Thoracic aorta (tissue), 2 donors: ENCODE measurements around the gene CDC37. TPM values are rescaled to one million over a fixed set of nuclear protein-coding genes. Genes with fewer than 3 reads are reported as not detected.
"Not testable (repeated sequence)": the region's sequence is repeated elsewhere in the genome, so short reads cannot be mapped to it uniquely, and the experiment has no call there.

Source experiments
- ATAC-seq: fragments of 150-250 bp; one replicate; pipeline ENCODE4 v1.8.0; 2017; ENCODE audit warnings: low read depth; ENCODE audit not compliant: insufficient number of reproducible peaks, low FRiP score
- DNase-seq: peaks from one replicate; pipeline ENCODE4 v3.0.0-alpha.2; 2020; ENCODE audit warnings: low spot score
- H3K27ac ChIP-seq, 2 donors: fragments of 200-600 bp; sonication (generic); 1 replicate in 1 of 2; 2 replicates in 1 of 2; pipeline ENCODE4 v1.5.1; 2016; ENCODE audit warnings: mild to moderate bottlenecking in 2 of 2, moderate library complexity in 2 of 2
- H3K27me3 ChIP-seq: fragments of 200-600 bp; sonication (generic); replicated peaks from 2 replicates; pipeline ENCODE4 v1.6.0; 2016; ENCODE audit warnings: mild to moderate bottlenecking; ENCODE audit not compliant: insufficient read depth
- H3K36me3 ChIP-seq: fragments of 200-600 bp; sonication (generic); one replicate; pipeline ENCODE4 v1.5.1; 2016
- H3K4me1 ChIP-seq, 2 donors: fragments of 200-600 bp; sonication (generic); 1 replicate in 1 of 2; 2 replicates in 1 of 2; pipeline versions ENCODE4 v1.5.1 to v1.6.0; 2016; ENCODE audit warnings: low read depth in 2 of 2, mild to moderate bottlenecking in 1 of 2; ENCODE audit not compliant: control insufficient read depth in 1 of 2
- H3K4me3 ChIP-seq: fragments of 200-600 bp; sonication (generic); 2 replicates; pipeline ENCODE4 v1.5.1; 2016; ENCODE audit warnings: mild to moderate bottlenecking
- H3K9me3 ChIP-seq: fragments of 200-600 bp; sonication (generic); 2 replicates; pipeline ENCODE4 v1.5.1; 2016
- CTCF ChIP-seq: fragments of 200-600 bp; sonication (generic); IDR thresholded peaks from one replicate; pipeline ENCODE4 v1.5.1; 2019; ENCODE audit warnings: antibody characterized with exemption
- total RNA-seq, 2 donors: library from RNA; depleted of rRNA; stranded (reverse); fragments of >200 nt; gene quantifications; one replicate each; pipeline versions ENCODE4 v1.1.0 to v1.2.3, GENCODE V29; 2016

CDC37 gene
- total RNA-seq, 2 donors from 2014 or later, result 133 to 166 TPM

DNA sequence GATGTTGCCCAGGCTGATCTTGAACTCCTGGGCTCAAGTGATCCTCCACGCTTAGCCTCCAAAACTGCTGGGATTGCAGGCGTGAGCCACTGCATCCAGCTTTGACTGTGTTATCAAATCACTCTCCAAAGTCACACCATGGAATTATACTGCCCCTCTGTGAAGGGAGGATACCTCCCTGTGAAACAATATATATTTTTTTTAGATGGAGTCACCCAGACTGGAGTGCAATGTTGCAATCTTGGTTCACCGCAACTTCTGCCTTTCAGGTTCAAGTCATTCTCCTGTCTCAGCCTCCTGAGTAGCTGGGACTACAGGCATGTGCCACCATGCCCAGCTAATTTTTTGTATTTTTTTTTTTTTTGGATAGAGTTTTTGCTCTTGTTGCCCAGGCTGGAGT lies 30.7 kb downstream of the CDC37 start:
- DNase-seq, result no peak
- Histone ChIP-seq H3K4me3 (no peak overlapping the region), H3K4me1 (no peaks in the 10 kb centered on the region), H3K9me3 (no peaks in the 10 kb centered on the region), H3K27ac (no peak overlapping the region), H3K36me3 (peaks cover 20% of the 10 kb centered on the region), H3K27me3 (no peaks in the 10 kb centered on the region)
- no peak for TF ChIP-seq CTCF
- ATAC-seq, result no peak

- Histone ChIP-seq H3K27me3 (no peaks in the 10 kb centered on the region), H3K36me3 (peaks cover 36% of the 10 kb centered on the region), H3K4me3 (no peak overlapping the region), H3K9me3 (no peaks in the 10 kb centered on the region), H3K4me1 (no peaks in the 10 kb centered on the region), H3K27ac (no peak overlapping the region)
- ATAC-seq, result no peak
- TF ChIP-seq CTCF, result no peak
- no peak for DNase-seq
These were observed 35.1 kb downstream of the CDC37 start for GRCh38 chr19:10368101-10368803.

- H3K36me3 ChIP-seq, result peaks cover 36% of the 10 kb centered on the region
- not testable (repeated sequence) for H3K4me3 ChIP-seq, H3K27me3 ChIP-seq, ATAC-seq, H3K27ac ChIP-seq, DNase-seq, H3K9me3 ChIP-seq, H3K4me1 ChIP-seq
These were observed 36.3 kb downstream of the CDC37 start for GRCh38 chr19:10366950-10367512.

DNA sequence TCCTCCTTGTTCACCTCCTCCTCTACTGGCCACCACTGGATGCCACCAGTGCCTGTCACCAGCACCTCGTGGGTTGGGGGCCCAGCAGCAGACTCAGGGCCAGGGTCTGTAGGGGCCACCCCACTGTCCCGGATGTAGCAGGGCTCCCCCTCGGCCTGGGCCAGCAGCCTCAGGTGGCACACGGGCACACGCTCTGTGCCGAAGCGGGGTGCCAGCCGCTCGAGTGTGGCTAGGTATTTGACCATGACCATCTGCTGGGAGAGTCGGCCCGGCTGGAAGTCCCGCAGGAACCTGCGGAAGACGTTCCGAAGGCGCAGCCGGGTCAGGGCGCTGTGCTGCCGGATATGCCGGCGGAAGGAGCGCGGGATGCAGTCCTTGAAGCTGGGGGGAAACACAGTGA lies 37.8 kb downstream of the CDC37 start:
- Histone ChIP-seq H3K4me3 (no peak overlapping the region), H3K9me3 (no peaks in the 10 kb centered on the region), H3K27ac (no peak overlapping the region), H3K4me1 (no peaks in the 10 kb centered on the region), H3K36me3 (peaks cover 43% of the 10 kb centered on the region), H3K27me3 (no peaks in the 10 kb centered on the region)
- no peak for TF ChIP-seq CTCF
- DNase-seq (no peak), ATAC-seq (no peak)

- Histone ChIP-seq H3K36me3 (peaks cover 43% of the 10 kb centered on the region), H3K4me3 (no peak overlapping the region), H3K9me3 (no peaks in the 10 kb centered on the region), H3K27ac (no peak overlapping the region), H3K4me1 (no peaks in the 10 kb centered on the region), H3K27me3 (no peaks in the 10 kb centered on the region)
- no peak for DNase-seq
- ATAC-seq, result no peak
- no peak for TF ChIP-seq CTCF
These were observed 38.7 kb downstream of the CDC37 start for GRCh38 chr19:10364644-10365043.
